ENCODE measurements around the gene PARP12.

PARP12 gene

GRCh38 chr7:140048989-140049338 lies 13.8 kb downstream of the PARP12 start:
- Histone ChIP-seq H3K4me3 (ENCODE audit: low read length in 2 of 2) (no peak overlapping the region), H3K9me3 (ENCODE audit: control insufficient read depth in 2 of 2, low read length in 2 of 2) (no peaks in the 10 kb centered on the region), H3K27me3 (ENCODE audit: control insufficient read depth in 1 of 2, insufficient read depth in 2 of 2, low read length in 2 of 2) (no peaks in the 10 kb centered on the region), H3K36me3 (ENCODE audit: control insufficient read depth in 2 of 2, insufficient read depth in 2 of 2, low read length in 2 of 2) (peaks cover 7 to 9% of the 10 kb centered on the region in 2 donors), H3K4me1 (ENCODE audit: control insufficient read depth, insufficient read depth, low read length) (peaks cover 2% of the 10 kb centered on the region), H3K27ac (ENCODE audit: low read length) (no peak overlapping the region), H3K9ac (ENCODE audit: low read length in 2 of 2) (no peak overlapping the region)

GRCh38 chr7:140048138-140048537 lies 14.6 kb downstream of the PARP12 start:
- Histone ChIP-seq H3K9me3 (ENCODE audit: control insufficient read depth in 2 of 2, low read length in 2 of 2) (no peaks in the 10 kb centered on the region), H3K4me1 (ENCODE audit: control insufficient read depth, insufficient read depth, low read length) (peaks cover 2% of the 10 kb centered on the region), H3K27ac (ENCODE audit: low read length) (no peak overlapping the region), H3K27me3 (ENCODE audit: control insufficient read depth in 1 of 2, insufficient read depth in 2 of 2, low read length in 2 of 2) (no peaks in the 10 kb centered on the region), H3K9ac (ENCODE audit: low read length in 2 of 2) (no peak overlapping the region), H3K4me3 (ENCODE audit: low read length in 2 of 2) (no peak overlapping the region), H3K36me3 (ENCODE audit: control insufficient read depth in 2 of 2, insufficient read depth in 2 of 2, low read length in 2 of 2) (peaks cover 7 to 9% of the 10 kb centered on the region in 2 donors)

DNA sequence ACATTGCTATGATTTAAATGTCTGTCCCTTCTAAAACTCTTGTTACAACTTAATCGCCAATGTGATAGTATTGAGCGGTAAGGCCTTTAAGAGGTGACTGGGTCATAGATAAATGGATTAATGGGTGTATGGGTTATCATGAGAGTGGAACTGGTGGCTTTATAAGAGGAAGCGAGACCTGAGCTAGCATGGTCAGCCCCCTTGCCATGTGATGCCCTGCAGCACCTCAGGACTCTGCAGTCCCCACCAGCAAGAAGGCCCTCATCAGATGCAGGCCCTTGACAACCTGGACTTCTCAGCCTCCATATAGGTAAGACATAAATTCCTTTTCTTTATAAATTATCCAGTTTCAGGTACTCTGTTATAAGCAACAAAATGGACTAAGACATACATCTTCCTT lies 15.6 kb downstream of the PARP12 start:
- H3K27ac ChIP-seq (ENCODE audit: low read length): no peak overlapping the region
- H3K4me3 ChIP-seq (ENCODE audit: low read length in 2 of 2): no peak overlapping the region
- H3K27me3 ChIP-seq (ENCODE audit: control insufficient read depth in 1 of 2, insufficient read depth in 2 of 2, low read length in 2 of 2): no peaks in the 10 kb centered on the region
- H3K9me3 ChIP-seq (ENCODE audit: control insufficient read depth in 2 of 2, low read length in 2 of 2): no peaks in the 10 kb centered on the region
- peaks cover 2% of the 10 kb centered on the region for H3K4me1 ChIP-seq (ENCODE audit: control insufficient read depth, insufficient read depth, low read length)
- H3K36me3 ChIP-seq (ENCODE audit: control insufficient read depth in 2 of 2, insufficient read depth in 2 of 2, low read length in 2 of 2): peaks cover 9% of the 10 kb centered on the region in 2 donors
- no peak overlapping the region for H3K9ac ChIP-seq (ENCODE audit: low read length in 2 of 2)

DNA sequence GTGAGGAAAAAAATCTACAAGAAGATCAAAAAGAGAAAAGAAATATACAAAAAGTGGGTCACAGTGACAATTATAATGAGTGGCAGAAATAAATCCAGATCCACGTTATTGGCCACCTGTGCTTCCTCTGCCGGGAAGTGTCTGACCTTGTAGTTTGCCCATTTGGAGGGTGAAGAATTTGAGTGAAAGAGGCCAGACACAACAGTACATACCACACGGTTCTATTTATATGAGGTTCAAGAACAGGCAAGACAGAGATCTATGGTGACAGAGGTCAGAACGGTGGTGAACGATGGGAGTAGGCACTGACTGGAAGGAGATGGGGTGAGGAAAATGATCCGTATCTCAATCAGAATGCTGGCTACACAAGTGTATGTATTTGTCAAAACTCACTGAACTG lies 17.1 kb downstream of the PARP12 start:
- H3K9me3 ChIP-seq (ENCODE audit: control insufficient read depth in 2 of 2, low read length in 2 of 2): no peaks in the 10 kb centered on the region
- no peak overlapping the region for H3K4me3 ChIP-seq (ENCODE audit: low read length in 2 of 2)
- no peak overlapping the region for H3K9ac ChIP-seq (ENCODE audit: low read length in 2 of 2)
- H3K27me3 ChIP-seq (ENCODE audit: control insufficient read depth in 1 of 2, insufficient read depth in 2 of 2, low read length in 2 of 2): no peaks in the 10 kb centered on the region
- peaks cover 9 to 18% of the 10 kb centered on the region in 2 donors for H3K36me3 ChIP-seq (ENCODE audit: control insufficient read depth in 2 of 2, insufficient read depth in 2 of 2, low read length in 2 of 2)
- no peak overlapping the region for H3K27ac ChIP-seq (ENCODE audit: low read length)
- H3K4me1 ChIP-seq (ENCODE audit: control insufficient read depth, insufficient read depth, low read length): peaks cover 2% of the 10 kb centered on the region

- H3K4me3 ChIP-seq (ENCODE audit: low read length in 2 of 2): no peak overlapping the region
- peaks cover 19 to 24% of the 10 kb centered on the region in 2 donors for H3K36me3 ChIP-seq (ENCODE audit: control insufficient read depth in 2 of 2, insufficient read depth in 2 of 2, low read length in 2 of 2)
- no peaks in the 10 kb centered on the region for H3K27me3 ChIP-seq (ENCODE audit: control insufficient read depth in 1 of 2, insufficient read depth in 2 of 2, low read length in 2 of 2)
- H3K9ac ChIP-seq (ENCODE audit: low read length in 2 of 2): no peak overlapping the region
- H3K27ac ChIP-seq (ENCODE audit: low read length): no peak overlapping the region
- H3K9me3 ChIP-seq (ENCODE audit: control insufficient read depth in 2 of 2, low read length in 2 of 2): no peaks in the 10 kb centered on the region
- peaks cover 2% of the 10 kb centered on the region for H3K4me1 ChIP-seq (ENCODE audit: control insufficient read depth, insufficient read depth, low read length)
Measured at GRCh38 chr7:140044251-140044650, 18.5 kb downstream of the PARP12 start.

DNA sequence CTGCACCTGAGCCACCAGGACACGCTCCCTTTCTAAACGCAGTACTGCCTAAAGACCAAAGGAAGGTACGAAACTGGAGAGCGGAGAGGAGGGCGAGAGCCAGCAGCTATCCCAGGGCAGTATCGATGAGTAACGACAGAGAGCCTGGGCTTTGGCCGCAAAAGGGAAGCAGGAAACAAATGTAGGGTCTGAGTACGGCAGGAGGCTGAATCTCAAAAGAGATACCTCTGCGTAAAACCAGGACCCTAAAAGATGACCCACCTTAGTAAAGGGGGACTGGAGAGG lies 20.4 kb downstream of the PARP12 start:
- no peaks in the 10 kb centered on the region for H3K27me3 ChIP-seq (ENCODE audit: control insufficient read depth in 1 of 2, insufficient read depth in 2 of 2, low read length in 2 of 2)
- H3K9me3 ChIP-seq (ENCODE audit: control insufficient read depth in 2 of 2, low read length in 2 of 2): no peaks in the 10 kb centered on the region
- no peak overlapping the region for H3K9ac ChIP-seq (ENCODE audit: low read length in 2 of 2)
- H3K36me3 ChIP-seq (ENCODE audit: control insufficient read depth in 2 of 2, insufficient read depth in 2 of 2, low read length in 2 of 2): peaks cover 30 to 33% of the 10 kb centered on the region in 2 donors
- no peak overlapping the region for H3K27ac ChIP-seq (ENCODE audit: low read length)
- no peaks in the 10 kb centered on the region for H3K4me1 ChIP-seq (ENCODE audit: control insufficient read depth, insufficient read depth, low read length)
- H3K4me3 ChIP-seq (ENCODE audit: low read length in 2 of 2): no peak overlapping the region

DNA sequence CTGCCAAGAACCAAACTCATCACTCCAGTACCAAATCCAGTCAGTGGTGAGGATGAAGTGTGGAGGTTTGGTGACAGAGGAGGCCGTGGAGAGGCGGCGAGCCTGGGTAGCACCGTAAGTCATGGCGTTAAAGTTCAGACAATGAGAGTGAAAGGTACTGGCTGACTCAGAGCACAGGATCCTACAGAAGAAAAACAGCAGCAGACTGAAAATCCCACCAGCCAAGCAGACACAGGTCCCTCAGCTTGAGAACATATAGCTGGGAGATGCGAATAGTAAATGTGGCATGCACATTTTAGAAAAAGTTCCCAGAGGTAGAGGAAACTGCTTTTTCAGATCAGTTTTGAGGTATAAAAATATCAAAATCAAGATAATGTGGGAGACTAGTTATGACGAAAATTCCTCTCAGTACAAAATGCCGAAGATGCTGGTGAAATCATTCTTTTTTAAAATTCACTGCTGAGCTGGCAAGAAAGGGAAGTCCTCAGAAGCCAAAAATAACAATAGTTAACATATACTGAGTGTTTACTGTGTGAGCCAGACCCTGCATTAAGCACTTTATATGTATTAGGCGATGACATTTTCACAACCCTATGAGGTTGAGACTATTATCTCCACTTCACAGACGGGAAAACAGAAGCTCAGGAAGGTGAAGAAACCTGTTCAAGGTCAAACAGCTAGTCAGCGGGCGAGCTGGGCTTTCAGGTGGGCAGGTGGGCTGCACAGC lies 20.9 kb downstream of the PARP12 start:
- H3K9me3 ChIP-seq (ENCODE audit: control insufficient read depth in 2 of 2, low read length in 2 of 2): no peaks in the 10 kb centered on the region
- H3K4me1 ChIP-seq (ENCODE audit: control insufficient read depth, insufficient read depth, low read length): no peaks in the 10 kb centered on the region
- peaks cover 29 to 37% of the 10 kb centered on the region in 2 donors for H3K36me3 ChIP-seq (ENCODE audit: control insufficient read depth in 2 of 2, insufficient read depth in 2 of 2, low read length in 2 of 2)
- H3K27me3 ChIP-seq (ENCODE audit: control insufficient read depth in 1 of 2, insufficient read depth in 2 of 2, low read length in 2 of 2): no peaks in the 10 kb centered on the region
- no peak overlapping the region for H3K27ac ChIP-seq (ENCODE audit: low read length)
- no peak overlapping the region for H3K4me3 ChIP-seq (ENCODE audit: low read length in 2 of 2)
- H3K9ac ChIP-seq (ENCODE audit: low read length in 2 of 2): no peak overlapping the region

DNA sequence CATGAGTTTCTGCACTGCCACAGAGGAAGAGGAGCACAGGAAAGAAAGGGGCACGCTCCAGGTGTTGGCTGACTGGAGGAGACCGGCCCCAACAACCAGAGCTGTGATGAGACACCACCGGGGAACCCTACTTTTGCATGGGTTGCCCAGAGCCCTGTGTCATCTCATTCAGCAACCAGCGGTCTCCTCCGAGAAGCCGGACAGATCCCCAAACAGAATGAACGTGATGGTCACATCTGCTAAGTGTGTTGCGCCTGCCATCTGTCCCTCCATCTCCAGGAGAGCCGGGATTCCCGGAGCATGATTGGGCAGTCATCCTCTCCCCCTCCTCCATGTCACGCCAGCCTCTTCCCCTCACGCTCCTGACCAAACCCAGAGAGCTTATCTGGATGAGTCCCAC lies 22.9 kb downstream of the PARP12 start:
- no peak overlapping the region for H3K9ac ChIP-seq (ENCODE audit: low read length in 2 of 2)
- peaks cover 21 to 40% of the 10 kb centered on the region in 2 donors for H3K36me3 ChIP-seq (ENCODE audit: control insufficient read depth in 2 of 2, insufficient read depth in 2 of 2, low read length in 2 of 2)
- H3K4me1 ChIP-seq (ENCODE audit: control insufficient read depth, insufficient read depth, low read length): peaks cover 2% of the 10 kb centered on the region
- H3K27me3 ChIP-seq (ENCODE audit: control insufficient read depth in 1 of 2, insufficient read depth in 2 of 2, low read length in 2 of 2): no peaks in the 10 kb centered on the region
- H3K9me3 ChIP-seq (ENCODE audit: control insufficient read depth in 2 of 2, low read length in 2 of 2): no peaks in the 10 kb centered on the region
- H3K4me3 ChIP-seq (ENCODE audit: low read length in 2 of 2): no peak overlapping the region
- no peak overlapping the region for H3K27ac ChIP-seq (ENCODE audit: low read length)

- H3K4me3 ChIP-seq (ENCODE audit: low read length in 2 of 2): no peak overlapping the region
- no peak overlapping the region for H3K27ac ChIP-seq (ENCODE audit: low read length)
- peaks cover 22 to 41% of the 10 kb centered on the region in 2 donors for H3K36me3 ChIP-seq (ENCODE audit: control insufficient read depth in 2 of 2, insufficient read depth in 2 of 2, low read length in 2 of 2)
- H3K27me3 ChIP-seq (ENCODE audit: control insufficient read depth in 1 of 2, insufficient read depth in 2 of 2, low read length in 2 of 2): no peaks in the 10 kb centered on the region
- no peaks in the 10 kb centered on the region for H3K9me3 ChIP-seq (ENCODE audit: control insufficient read depth in 2 of 2, low read length in 2 of 2)
- H3K9ac ChIP-seq (ENCODE audit: low read length in 2 of 2): no peak overlapping the region
- H3K4me1 ChIP-seq (ENCODE audit: control insufficient read depth, insufficient read depth, low read length): peaks cover 2% of the 10 kb centered on the region
Measured at GRCh38 chr7:140039066-140039465, 23.7 kb downstream of the PARP12 start.

DNA sequence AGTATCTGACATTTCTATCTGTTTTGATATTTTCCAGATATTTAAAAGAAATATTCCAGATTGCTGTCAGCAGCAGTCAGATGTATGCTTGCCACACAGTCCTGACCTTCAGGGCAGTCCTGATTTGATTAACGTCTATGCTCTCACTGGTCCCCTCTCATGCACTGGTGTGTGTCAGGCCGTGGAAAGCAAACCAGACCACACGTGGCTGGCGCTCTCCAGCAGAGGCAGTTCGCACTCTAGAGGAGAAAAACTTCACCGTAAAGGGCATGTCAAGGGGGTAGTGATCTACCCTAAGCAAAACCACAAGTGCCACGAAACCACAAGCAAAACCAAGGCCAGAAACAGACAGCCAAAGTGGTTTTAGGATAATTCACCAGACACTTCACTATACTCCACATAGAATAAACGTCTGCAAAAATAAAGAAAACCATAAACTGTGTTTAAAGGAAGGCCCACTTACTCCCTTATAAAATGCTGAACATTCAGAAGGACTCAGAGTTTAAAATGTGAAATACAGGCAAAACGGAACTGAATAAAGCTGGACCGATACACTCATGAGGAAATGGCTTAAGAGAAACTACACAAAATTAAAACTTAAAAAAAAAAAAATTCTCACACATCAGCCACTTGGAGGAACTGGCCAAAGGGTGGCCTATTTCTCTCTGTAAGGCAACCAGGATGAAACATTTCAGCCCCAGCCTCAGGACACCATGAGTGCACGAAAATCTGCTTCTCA lies 26.4 kb downstream of the PARP12 start:
- H3K4me3 ChIP-seq (ENCODE audit: low read length in 2 of 2): no peak overlapping the region
- H3K9me3 ChIP-seq (ENCODE audit: control insufficient read depth in 2 of 2, low read length in 2 of 2): no peaks in the 10 kb centered on the region
- H3K27me3 ChIP-seq (ENCODE audit: control insufficient read depth in 1 of 2, insufficient read depth in 2 of 2, low read length in 2 of 2): no peaks in the 10 kb centered on the region
- H3K27ac ChIP-seq (ENCODE audit: low read length): no peak overlapping the region
- peaks cover 2% of the 10 kb centered on the region for H3K4me1 ChIP-seq (ENCODE audit: control insufficient read depth, insufficient read depth, low read length)
- H3K9ac ChIP-seq (ENCODE audit: low read length in 2 of 2): no peak overlapping the region
- H3K36me3 ChIP-seq (ENCODE audit: control insufficient read depth in 2 of 2, insufficient read depth in 2 of 2, low read length in 2 of 2): peaks cover 30 to 43% of the 10 kb centered on the region in 2 donors

All from stomach smooth muscle (tissue), 2 donors.